H1 (cell line): ENCODE data around the gene HCK. TPM values are rescaled to one million over a fixed set of nuclear protein-coding genes. Genes with fewer than 3 reads are reported as not detected.

Source experiments
- BACH1 ChIP-seq: IDR thresholded peaks from 2 replicates; pipeline ENCODE4 v1.6.1; 2012; ENCODE audit warnings: low read length, improper control_type of control experiment
- BRCA1 ChIP-seq: IDR thresholded peaks from 2 replicates; pipeline ENCODE4 v1.6.1; 2012; ENCODE audit warnings: low read depth, low read length, improper control_type of control experiment
- CHD7 ChIP-seq: fragments of 300-600 bp; sonication (generic); IDR thresholded peaks from 2 replicates; pipeline ENCODE4 v1.7.1; 2012; ENCODE audit warnings: low read length, moderate library complexity, mild to moderate bottlenecking, inconsistent platforms; ENCODE audit not compliant: insufficient replicate concordance
- RAD21 ChIP-seq, 2 experiments: IDR thresholded peaks in 1 of 2; conservative IDR thresholded peaks in 1 of 2; 2 replicates each; pipeline ENCODE4 v1.6.1; 2011; ENCODE audit warnings: low read depth in 2 of 2, low read length in 2 of 2, improper control_type of control experiment in 1 of 2, inconsistent platforms in 1 of 2, mild to moderate bottlenecking in 1 of 2, moderate library complexity in 1 of 2
- SUZ12 ChIP-seq: fragments of 200-600 bp; sonication (generic); IDR thresholded peaks from 2 replicates; pipeline ENCODE4 v1.6.1; 2012; ENCODE audit warnings: mild to moderate bottlenecking, inconsistent platforms, low read length, moderate library complexity, mixed read lengths
- polyA plus RNA-seq, 7 experiments: library from polyadenylated mRNA; depleted of rRNA in 3 of 7; stranded (reverse) in 5 of 7; unstranded in 2 of 7; fragments of >200 nt in 5 of 7; fragments of 200-250 nt in 2 of 7; gene quantifications; 1 replicate in 5 of 7; 2 replicates in 1 of 7; 4 replicates in 1 of 7; pipeline versions ENCODE4 v1.2.1 to v1.2.3, GENCODE V29; 2011 to 2013; ENCODE audit warnings: missing spikeins in 2 of 7, mixed read lengths in 2 of 7
- total RNA-seq: library from RNA; stranded (reverse); fragmentation: NEBNext Ultra II Directional; extraction: Animal tissue kit (Norgen Biotek cat#: 25700); gene quantifications from 2 replicates; pipeline ENCODE4 v1.2.1, GENCODE V29; 2021

HCK gene
- total and polyA plus RNA-seq, 2 of the 8 experiments (the other 6 are each of a cell fraction or from before 2014, with no cell fraction given), result 0.37 to 4.3 TPM

GRCh38 chr20:32018269-32019155, 33.5 kb upstream of the HCK start (continued):
- TF ChIP-seq CHD7 (no peak), SUZ12 (no peak), BRCA1 (no peak), RAD21 (IDR thresholded peaks at IDR 0.05 in 1 of 2, conservative IDR thresholded peaks at IDR 0.05 in 1 of 2; ENCODE audit: low read depth in 2 of 2, low read length in 2 of 2) (no peak), BACH1 (no peak)
